GM21381 (cell line): ENCODE measurements around the gene SEMA3A.
"Not testable (repeated sequence)": the region's sequence is repeated elsewhere in the genome, so short reads cannot be mapped to it uniquely, and the experiment has no call there.

Source experiments
- ATAC-seq: cut with Tn5 transposase; IDR thresholded peaks from one replicate; pipeline ENCODE4 v1.9.1; 2021; ENCODE audit warnings: mild to moderate bottlenecking, moderate library complexity; ENCODE audit not compliant: unreplicated experiment

SEMA3A gene

DNA sequence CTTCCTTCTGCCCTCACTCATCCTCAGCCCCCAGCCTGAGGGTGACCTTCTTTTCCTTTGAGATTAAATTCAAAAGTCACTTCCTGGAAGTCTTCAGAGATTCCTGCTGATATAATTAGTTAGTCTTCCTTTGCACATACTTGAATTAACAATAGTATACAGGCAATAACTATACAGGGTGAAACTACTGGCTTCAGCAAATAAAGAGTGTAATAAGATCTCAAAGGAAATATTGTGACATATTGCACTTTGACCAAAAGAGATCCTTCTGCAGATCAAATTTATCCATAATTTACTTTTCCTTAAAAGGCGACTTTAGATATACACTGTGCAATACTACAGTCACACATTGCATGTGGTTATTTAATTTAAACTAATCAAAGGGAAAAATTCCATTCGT, 123.8 kb downstream of the SEMA3A start:
- no peak for ATAC-seq

DNA sequence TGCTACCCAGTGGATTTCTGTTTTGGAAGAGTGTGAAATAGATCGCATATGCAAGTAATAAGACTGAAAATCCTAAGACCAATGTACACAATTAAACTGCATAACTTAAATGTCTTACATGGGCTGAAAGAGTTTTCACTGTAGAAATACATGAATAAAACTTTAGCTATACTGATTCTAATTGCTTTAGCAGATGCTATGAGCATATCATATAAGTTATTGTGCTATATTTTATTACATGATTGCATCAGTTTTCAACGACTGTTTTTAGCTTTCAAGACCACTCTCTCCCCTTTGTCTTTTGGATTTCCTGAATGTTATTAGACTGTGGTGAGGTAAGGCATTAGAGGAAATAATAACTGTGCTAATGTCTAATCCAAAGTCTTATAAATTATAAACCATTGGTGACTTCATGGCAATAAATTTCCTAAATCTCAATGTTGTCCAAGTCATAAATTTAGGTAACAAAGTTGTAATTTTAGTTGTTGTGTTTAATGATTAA, 124.5 kb downstream of the SEMA3A start:
- ATAC-seq, result no peak

DNA sequence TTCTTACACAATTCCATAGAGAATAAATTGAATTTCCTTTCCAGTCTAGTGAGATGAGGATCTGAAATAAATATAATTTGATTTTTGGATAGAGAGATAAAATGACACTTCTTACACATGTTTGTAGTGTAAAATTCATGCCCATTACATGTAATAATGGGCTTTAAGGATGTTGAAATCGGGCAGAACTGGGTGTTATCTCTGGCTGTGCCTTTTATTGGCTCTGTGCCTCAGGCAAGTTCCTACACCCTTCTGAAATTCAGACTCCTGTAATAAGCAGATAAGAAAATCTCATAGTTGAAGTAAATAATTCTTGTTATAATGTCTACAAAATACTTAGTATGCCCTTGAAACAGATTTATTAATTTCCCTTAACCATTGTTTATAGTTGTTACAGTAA, 125.6 kb downstream of the SEMA3A start:
- no peak for ATAC-seq

DNA sequence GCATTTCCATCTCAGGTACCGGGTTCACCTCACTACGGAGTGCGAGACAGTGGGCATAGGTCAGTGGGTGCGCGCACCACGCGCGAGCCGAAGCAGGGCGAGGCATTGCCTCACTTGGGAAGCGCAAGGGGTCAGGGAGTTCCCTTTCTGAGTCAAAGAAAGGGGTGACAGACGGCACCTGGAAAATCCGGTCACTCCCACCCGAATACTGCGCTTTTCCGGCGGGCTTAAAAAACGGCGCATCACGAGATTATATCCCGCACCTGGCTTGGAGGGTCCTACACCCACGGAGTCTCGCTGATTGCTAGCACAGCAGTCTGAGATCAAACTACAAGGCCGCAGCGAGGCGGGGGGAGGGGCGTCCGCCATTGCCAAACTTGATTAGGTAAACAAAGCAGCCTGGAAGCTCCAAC, 132.1 kb downstream of the SEMA3A start:
- ATAC-seq, result not testable (repeated sequence)

DNA sequence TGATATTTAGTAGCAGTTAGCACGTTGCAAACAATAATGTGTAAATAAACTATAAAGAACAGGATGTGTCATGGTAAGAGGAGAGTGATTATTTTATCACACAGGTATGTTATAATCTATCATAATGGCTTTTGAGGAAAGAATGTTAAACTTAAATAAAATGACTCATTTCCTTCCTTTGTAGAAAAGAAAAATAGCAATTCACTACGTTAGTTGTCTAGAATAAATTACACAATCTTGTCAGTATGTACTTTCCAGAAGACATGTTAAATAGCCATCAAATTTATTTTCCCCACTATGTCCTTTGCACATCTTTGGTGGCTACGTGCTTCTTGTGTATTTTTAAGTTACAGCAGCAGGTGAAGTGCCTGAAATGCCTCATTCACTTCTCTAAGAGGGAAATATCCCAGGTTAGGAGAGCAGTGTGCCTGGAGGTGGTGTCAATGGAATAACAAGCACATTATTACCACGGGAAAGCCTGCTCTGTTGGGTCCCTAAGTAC, 133.8 kb downstream of the SEMA3A start:
- no peak for ATAC-seq

DNA sequence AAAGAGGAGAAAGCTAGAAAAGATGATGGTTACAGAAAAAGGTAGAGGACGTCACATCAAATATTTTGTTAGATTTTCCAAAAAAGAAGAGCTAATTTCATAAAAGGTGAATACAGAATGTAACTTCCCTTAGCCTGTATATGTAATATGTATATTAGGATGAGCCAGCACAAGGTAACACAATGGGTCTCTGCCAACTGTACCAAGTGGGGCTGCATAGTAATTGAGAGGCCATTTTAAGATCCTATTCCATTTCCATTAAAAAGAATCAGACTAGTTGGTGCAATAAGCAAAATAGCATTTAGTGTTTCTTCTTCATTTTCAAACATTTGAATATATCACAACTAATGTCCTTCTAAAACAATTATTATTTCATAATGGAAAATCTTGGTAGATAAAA, 134.6 kb downstream of the SEMA3A start:
- no peak for ATAC-seq

DNA sequence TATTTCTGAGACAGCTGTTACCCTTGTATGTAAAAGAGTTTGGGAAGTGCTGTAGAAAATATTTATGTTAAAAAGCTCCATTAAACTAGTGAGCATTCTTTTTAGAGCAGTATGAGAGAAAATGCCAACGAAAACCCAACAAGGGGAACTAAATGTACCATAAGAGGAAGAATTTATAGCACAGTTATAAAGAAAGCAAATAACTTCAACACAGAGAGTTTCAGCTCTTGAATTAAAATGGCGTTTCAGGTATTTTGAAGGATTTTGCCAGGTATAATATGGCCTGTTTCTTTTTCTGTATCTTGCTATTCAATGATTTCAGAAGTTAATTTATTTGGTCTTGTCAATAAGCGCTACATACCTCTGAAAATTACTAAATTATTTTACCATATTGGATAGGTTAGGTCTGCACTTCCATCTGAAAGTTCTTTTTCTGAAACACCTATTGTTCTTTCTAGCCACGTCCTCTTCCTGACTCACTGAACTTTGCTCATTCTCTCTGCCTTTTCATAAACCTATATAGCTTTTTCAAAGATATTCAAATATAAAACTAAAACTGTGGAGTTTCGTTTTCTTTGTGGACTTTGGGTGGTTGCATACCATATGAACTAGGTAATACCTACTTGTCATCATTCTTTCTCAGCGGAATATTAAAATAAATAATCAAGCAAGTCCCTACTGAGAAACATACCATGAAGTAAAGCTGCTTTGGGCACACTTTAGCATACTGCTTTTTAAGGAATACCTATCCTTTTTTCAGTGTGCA, 136.1 kb downstream of the SEMA3A start:
- no peak for ATAC-seq

DNA sequence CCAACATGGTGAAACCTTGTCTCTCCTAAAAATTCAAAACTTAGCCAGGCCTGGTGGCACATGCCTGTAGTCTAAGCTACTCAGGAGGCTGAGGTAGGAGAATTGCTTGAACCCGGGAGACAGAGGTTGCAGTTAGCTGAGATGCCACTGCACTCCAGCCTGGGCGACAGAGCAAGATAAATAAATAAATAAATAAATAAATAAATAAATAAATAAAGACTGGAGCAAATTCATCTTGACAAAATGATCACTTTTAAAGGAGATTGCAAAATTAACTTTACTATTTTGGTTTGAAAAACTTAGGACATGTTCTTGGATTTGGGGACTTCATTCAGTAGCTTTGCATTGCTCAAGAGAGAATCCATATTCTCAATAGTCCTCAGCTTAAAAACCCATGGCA, 137.0 kb downstream of the SEMA3A start:
- ATAC-seq, result no peak

DNA sequence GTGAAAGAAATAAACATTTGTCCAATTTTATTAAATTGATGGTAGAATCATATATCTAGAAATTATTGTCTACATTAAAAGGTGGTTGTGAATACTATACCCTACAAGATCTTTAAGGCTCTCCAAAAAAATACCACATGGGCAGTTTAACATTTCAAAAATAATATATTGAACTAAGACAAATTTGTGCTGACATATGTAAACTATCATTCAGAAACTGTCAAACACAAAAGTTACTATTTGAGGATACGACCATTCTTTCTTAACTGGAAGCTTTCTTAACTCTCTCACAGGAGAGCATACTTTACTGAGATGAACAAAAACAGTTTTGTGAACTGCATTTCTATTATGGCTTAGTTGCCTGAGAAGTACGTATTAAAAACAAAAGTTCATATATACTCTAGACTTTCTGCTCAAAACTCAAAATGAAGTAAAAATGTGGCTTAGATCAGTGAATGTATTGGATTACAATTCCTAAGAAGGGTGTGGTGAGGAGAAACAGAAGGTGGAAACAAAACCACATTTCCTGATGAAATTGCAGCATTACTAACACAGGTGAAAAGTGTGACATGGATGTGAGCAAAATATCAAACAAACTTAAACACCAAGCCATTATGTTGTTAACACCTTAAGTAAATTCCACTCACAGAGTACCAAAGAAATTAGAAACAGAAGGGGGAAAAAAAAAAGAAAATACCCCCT, 138.5 kb downstream of the SEMA3A start:
- ATAC-seq, result no peak

DNA sequence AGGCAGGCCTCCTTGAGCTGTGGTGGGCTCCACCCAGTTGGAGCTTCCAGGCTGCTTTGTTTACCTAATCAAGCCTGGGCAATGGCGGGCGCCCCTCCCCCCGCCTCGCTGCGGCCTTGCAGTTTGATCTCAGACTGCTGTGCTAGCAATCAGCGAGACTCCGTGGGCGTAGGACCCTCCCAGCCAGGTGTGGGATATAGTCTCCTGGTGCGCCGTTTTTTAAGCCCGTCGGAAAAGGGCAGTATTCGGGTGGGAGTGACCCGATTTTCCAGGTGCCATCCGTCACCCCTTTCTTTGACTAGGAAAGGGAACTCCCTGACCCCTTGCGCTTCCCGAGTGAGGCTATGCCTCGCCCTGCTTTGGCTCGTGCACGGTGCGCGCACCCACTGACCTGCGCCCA, 139.4 kb downstream of the SEMA3A start:
- not testable (repeated sequence) for ATAC-seq

DNA sequence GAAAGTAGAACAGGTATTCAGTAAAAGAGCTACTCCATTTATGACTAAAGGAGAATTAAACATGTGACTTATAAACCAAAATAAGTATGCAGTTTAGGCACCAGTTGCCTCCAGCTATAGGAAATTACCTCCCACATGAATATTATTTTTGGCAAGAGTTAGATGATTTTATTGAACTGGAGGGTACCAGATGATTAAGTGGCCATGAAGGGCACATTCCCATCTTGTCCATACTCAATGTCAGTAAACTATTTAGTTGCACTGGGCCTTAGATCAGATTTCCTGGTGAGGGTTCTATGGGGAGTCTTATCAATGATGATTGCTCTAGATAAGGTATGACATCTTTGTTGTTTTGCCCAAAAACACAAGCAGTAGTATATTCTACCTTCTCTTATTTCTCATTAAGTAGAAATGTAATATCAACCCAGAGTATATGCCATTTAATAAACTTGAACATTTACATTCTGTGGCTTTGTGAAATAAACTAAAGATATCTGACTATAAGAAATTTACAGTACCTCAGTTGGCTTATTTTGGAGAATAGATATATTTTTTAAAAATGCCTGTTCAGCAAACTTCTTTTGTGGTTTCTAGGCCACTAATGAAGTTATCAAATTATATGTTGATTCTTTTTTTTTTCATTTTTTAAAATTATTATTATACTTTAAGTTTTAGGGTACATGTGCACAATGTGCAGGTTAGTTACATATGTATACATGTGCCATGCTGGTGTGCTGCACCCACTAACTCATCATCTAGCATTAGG, 145.3 kb downstream of the SEMA3A start:
- ATAC-seq, result no peak

DNA sequence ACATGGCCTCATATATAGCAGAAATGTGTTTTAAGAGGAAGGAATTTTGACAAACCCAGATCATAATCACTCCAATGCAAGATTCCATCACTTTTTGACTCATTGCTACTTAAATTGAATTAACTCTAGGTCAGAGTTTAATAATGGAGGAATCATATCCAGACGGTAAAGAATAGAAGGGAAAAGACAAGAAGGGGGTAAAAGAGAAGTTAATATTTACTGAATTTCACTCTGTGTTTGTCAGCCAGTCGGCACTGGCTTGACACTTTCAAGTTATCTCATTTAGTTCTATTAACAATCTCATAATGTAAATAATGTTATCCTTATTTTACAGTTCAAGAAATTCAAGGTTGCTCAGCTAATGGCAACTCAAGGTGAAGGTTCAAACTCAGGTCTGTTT, 147.5 kb downstream of the SEMA3A start:
- ATAC-seq, result no peak

DNA sequence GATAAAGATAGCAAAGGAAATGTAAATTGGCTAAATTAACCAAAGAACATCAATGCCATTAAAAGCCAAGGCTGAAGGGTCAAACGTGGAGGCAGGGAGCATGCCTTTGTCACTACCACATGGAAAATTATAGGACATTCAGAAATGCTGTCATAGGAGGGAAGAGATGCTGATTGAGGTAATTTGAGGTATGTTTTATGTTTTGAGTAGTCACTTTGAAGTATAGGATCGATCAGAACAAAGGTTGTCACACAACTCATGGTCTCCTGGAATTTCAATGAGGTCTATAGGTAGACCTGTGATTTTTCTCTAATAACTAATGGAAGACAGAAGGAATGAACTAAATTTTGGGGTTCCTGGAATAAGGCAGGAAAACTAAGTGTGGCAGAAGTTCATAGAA, 149.8 kb downstream of the SEMA3A start:
- ATAC-seq, result no peak

DNA sequence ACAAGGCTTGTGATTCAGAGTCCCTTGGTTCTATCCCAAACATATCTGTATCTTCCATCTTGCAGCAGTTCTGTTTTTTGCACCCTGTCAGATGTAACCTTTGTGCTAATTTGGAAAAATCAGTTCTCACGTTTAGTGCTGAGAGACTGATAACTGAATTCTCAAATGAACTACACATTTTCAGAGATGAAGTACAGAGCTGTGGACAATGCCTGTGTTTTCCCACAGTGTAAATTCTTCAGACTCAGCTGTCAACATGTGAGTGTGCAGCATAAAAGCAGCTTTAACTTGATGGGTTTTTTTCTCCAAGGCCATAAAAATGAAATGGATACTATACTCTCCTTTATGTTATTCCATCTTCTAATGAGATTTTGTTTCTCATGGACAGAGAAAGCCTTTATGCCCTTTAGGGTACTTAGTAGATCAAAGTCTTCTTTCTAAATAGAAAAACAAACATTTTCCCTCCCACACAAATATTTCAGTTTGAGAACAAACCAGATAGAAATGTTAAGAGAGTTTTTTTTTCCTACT, 150.9 kb downstream of the SEMA3A start:
- no peak for ATAC-seq

DNA sequence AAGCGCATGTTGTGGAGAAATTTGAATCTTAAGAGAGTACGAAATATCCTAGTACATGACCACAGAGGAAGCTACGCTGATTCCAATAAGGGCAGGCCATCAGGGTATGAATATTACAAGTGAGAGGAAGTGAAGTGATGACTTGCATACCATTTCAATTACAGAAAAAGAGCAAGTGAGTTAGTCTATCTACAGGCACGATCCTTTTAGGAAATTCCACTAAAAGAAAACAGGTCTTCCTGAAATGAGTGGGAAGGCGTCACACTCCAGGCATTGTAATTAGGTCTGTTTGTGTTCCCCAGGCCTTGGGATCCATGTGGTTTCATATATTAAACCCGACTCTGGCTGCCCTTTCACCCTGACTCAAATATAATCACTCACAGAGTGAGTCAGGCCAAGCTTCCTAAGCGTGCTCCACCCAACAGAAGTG, 152.5 kb downstream of the SEMA3A start:
- no peak for ATAC-seq

DNA sequence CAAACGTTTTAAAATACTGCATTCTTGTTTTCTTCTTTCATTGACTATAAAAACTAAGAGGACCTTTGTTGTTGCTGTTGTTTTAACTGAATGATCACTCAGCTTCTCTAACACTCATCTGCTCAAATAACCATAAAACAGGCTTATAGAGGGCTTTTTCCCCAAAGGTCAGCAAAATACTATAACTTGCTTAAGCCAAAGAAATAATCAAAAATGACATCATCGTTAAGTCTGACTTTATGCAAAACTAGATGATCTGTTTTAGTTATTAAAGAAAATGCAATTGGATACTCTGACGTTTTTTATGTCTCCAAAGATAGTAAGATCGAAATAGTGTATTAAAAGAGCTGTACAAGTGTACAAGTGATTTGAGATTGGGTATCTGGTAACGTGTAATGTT, 152.9 kb downstream of the SEMA3A start:
- no peak for ATAC-seq

DNA sequence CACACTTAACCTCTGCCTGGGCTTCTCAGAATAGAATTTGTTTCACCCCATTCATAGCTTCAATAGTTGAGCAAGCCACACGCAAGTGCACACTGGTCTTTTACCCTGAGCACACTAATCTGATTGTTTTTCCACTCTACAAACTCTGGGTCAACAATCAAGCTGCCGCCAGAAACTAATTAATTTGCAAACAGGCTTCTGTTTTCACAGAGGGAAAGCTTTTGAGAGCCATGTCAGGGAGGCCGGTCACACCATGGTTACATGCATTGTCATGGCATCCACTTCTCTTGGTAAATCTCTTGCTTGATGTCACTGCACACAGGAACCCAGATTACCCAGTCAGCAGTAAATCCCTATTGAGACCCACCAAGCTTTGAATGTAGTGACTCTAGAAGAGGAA, 154.2 kb downstream of the SEMA3A start:
- no peak for ATAC-seq

DNA sequence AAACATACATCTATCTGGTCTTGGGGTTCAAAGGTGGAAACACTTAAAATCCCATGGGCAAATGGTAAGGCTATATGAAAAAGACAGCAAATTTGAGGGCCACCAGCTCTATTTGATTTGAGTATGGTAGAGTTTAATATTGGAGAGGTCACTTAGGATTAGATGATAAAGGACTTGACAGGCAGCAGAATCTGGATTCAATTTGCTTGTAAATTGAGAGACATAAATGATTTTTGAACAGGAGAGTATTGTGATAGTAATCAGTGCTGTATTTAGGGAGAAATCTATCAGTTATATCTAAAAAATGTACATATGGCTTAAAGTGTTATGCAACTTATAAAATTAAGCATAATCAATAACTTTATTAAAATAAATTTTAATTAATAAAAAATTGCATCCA, 155.2 kb downstream of the SEMA3A start:
- ATAC-seq, result no peak

DNA sequence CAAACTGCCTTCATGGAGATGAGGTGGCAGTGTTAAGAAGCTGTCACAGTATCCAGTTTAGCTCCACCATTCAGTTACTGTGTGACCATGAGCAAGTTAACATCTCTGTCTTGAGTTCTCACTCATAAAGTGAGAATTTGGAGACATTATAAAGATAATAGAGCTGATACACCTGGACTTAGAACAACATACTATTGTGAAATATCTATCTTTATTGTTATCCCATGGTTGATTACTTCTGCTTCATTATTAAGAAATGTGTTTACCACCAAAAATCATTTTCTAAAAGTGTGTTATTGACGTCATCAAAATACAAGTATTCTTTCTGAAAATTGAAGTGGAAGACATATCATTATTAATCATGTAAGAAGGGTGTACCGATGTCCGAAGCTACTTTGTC, 166.9 kb downstream of the SEMA3A start:
- no peak for ATAC-seq

DNA sequence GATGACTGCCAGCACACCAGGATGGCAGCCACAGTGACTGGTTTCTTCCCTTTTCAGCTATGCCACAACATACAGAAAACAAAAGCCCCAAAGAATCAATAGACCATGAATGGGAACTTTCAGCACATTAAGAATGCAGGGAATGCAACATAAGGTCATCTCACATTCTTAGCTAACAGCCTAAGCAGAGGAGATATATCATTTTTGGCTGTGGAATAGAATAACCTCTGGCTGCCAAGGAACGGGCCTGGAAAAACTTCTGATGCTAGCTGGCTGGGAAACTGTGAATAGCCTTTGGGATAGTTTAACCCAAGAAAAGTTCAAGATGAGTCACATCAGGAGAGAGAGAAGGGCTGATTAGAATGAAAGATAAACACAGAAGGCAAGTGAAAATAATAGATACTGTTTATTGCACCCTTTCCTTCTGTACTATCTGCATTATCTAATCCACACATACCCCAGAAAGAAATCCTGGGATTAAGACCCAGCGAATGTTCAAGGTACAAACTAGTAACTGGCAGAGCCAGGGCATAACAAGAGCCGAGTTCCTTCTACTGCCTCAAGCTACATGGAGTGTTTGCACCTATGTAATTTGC, 169.2 kb downstream of the SEMA3A start:
- ATAC-seq, result no peak
